GF-D8 (cell line): ENCODE measurements around the gene RCN2.
"Not testable (repeated sequence)": the region's sequence is repeated elsewhere in the genome, so short reads cannot be mapped to it uniquely, and the experiment has no call there.

Source experiments
- DNase-seq: peaks from one replicate; lab custom pipeline; 2025; lab: John Stamatoyannopoulos, UW

Gene RCN2

DNA sequence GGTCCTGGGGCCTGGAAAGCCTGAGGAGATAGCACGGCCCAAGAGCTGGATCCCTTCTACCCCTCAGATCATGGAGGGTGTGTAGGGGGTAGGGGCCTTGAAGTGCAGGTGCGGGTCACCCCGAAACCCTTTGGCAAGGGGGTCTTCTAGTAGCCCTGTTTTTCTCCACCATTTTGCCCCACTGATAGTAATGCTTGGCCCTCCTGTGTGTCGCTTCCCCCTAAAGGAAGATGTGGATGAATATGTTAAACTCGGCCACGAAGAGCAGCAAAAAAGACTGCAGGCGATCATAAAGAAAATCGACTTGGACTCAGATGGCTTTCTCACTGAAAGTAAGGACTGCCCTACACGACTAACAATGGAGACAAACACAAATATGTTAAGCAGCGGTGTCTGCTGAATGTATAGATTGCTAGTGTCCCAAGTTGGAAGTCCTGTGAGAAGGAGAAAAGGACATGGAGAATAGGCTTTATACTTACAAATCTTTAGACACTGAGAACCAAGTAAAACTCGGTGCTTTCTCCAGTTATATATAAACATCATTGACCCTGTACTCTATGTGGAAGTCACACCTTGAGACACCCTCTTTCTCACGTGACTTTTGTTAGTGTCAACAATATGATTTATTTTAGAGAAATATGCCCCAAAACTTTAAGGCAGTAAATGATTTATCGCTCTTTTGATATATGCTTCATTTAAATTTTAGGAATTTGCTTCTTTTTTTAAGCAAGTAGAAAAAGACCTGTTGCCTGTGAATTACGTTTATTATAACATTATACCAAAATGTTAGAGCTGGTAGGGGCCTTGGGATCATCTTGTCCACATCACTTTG is 802 bp downstream of the RCN2 start:
- DNase-seq: no peak

GRCh38 chr15:76935620-76936019 is 4.1 kb downstream of the RCN2 start:
- DNase-seq: no peak

DNA sequence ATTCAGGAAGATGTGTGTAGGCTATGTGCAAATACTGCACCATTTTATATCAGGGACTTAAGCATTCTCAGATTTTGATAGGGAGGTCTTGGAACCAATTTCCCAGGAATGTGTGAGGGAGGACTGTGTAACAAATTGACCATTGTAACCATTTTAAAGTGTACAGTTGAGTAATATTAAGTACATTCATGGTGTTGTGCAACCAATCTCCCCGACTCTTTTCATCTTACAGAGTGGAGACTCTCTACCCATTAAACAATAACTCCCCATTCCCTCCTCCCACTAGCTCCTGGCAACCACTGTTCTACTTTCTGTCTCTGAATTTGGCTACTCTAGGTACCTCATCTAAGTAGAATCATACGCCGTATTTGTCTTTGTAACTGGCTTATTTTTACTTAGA is 5.1 kb downstream of the RCN2 start:
- no peak for DNase-seq

DNA sequence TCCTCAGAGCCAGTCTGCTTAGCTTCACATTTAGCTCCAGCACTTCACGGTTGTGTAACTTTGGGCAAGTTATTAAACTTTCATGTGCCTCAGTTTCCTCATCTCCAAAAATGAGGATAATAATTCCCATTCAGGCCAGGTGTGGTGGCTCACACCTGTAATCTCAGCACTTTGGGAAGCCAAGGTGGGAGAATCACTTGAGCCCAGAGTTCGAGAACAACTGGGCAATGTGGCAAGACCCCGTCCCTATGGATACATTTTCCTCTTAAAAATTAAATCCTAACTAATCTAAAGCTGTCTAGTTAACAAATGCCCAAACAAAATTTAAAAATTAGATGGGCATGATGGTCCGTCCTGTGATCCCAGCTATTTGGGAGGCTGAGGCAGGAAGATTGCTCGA is 7.2 kb downstream of the RCN2 start:
- DNase-seq: no peak

GRCh38 chr15:76939715-76940114 is 8.2 kb downstream of the RCN2 start:
- DNase-seq: no peak

DNA sequence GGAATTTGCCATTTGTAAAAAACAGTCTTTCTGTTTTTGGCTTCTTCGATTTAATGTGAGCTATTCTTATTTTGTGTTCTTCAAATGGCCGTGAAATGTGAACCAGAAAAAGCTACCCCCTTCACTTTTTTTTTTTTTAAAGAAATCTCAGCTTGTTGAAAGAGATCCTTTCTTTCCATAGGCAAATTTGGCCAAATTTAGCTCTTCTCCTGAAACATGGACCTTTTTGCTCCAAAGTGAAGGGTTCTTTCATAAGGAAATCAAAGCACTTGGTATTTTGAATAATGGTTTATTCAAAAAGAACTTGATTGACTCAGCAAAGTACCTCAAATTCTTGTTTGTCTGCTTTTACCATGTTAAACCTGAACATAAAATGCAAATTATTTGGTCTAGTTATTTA is 10.1 kb downstream of the RCN2 start:
- DNase-seq: no peak

DNA sequence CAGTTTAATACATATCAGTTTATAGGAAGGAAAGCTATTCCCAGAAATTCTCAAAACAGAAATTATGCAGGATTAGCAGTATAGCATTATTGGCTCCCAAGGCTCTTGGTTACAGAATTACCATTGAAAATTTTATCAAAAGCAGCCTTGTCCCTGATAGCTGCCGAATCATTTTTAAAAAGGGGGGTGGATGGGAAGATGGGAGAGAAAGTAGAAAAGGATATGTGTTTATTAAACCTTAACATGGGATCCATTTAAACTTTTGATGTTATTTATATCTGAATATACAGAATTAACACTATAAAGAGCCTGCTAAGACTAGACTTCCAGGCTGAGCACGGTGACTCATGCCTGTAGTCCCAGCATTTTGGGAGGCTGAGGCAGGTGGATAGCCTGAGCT is 10.8 kb downstream of the RCN2 start:
- DNase-seq: no peak

DNA sequence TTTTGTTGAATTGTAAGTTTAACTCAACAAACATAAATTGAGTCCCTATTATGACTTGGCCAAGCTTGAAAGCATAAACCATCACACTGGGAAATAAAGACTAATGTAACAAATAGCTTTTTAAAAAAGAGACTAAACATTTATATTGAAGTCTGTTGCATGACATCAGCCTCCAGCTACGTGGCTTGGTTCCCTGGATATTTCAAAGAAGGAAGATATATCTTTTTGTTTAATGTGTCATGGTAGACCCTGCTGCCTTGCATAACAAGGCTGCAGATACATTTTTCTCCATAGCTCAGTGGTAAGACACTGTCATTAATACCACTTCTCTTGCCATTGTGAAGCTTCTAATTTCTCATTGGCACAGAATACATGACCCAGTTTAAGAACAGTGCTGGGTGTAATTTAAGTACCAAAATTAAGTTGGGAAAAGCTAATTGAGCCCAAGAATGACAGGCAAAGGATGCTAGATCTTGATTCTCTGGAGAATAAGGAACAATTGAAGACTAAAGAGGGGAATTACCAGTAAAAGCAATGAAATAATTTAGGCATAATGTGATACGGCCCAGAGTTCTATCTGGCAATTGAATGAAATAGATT is 14.0 kb downstream of the RCN2 start:
- DNase-seq: no peak

DNA sequence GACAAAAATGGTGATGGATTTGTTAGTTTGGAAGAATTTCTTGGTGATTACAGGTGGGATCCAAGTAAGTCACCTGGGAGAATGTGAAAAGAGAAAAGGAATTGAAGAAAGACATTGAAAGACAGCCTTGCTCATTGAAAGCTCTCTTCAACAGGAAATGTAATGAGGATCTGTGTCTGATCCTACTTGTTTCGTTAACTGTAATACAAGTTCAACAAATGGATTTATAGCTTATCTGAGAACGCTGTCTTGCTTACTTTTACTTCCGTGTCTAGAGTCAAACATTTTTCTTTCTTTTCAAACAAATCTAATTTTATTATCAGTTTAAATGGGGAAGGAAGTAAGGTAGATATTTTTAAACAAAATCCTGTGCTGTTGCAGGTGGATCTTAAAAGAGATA is 15.9 kb downstream of the RCN2 start:
- DNase-seq: no peak

GRCh38 chr15:76951220-76951619 is 19.7 kb downstream of the RCN2 start:
- DNase-seq: no peak

DNA sequence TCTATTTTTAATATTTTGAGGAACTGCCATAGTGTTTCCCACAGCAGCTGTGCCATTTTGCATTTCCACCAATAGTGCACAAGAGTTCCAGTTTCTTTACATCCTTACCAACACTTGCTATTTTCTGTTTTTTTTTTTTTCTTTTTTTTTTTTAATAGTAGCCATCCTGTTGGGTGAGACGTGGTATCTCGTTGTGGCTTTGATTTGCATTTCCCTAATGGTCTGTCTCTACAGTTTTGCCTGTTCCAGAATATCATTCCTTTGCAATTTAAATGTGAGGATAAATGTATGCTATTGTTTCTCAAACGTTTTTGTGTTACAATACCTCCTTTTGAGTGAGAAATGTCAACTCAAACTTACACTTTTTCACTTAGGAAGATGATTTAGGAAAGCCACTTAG is 22.4 kb downstream of the RCN2 start:
- DNase-seq: no peak

- no peak for DNase-seq
Measured at GRCh38 chr15:76954744-76955143, 23.2 kb downstream of the RCN2 start.

DNA sequence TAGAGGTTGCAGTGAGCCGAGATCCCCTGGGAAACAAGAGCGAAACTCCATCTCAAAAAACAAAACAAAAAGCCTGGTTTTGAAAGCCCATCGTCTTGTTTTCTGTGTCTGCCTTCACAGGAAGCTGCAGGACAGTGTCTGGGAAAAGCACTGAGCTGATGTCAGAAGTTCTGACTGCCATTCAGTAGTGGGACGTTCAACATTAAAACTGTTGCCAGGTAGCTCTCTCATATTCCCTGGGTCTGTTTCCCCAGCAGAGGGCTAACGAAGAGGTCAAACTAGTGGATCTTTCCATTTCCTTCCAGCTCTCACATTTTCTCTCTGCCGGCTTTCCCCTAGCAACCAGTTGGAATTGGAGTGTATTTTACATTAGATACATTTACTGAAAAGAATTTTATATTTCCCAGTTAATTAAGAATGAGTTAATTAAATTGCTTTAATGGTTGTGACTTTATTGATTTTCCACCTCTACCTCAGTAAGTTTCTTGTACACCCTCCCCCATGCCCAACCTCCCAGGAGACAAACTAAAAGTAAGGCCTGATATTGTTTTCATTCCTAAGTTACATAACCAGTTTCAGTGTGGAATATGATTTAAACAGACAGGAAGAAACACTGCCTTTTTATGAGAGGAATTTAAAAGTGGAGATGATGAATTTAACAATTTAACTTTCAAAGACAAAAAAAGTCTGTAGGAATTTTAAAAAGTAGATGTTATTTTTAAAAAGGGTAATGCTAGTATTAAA is 29.9 kb downstream of the RCN2 start:
- no peak for DNase-seq

DNA sequence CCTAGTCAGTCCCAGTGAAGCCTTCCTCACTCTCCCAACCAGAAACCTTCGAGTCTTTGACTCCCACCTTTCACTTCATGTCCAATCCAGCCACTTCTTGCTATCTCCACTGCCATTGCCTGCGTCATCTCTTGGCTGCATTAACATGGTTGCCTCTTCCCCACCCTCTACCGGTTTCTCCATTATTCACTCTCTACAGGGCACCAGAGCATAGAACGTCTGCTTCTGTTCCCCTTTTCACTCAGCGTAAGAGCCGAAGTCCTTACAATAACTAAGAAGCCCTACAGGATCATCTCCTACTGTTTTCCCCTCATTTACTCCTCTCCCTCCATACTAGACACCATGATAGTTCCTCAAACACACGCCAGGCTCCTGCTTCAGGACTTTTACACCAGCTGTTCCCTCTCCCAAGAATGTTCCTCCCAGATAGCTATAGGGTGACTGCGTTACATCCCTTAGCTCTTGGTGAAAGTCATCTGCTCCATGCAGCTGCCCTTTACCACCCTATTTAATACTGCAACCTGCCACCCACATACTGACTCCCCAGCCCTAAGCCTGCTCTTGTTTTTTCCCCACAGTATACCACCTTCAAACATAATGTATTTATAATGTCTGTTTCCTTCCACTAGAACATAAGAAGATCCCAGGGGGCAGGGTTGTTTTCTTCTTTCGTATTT is 30.9 kb downstream of the RCN2 start:
- no peak for DNase-seq

DNA sequence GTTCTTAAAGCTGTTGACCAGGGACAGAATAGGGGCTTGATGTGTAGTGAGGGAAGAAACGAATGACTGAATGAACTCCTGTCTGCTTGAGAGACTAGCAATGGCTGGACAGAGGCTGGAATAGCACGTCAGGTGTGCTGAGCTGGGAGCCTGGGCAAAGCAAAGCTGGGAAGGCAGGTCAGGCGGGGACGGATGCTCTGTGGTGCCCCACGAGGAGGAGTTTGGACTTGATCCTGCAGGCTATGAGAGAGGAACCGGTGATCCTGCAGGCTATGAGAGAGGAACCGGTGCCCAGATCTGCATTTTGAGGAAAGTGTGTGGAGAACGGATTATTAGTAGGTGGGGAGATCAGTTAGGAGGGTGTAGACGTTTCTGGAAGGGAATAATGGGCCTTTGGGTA is 32.0 kb downstream of the RCN2 start:
- no peak for DNase-seq

DNA sequence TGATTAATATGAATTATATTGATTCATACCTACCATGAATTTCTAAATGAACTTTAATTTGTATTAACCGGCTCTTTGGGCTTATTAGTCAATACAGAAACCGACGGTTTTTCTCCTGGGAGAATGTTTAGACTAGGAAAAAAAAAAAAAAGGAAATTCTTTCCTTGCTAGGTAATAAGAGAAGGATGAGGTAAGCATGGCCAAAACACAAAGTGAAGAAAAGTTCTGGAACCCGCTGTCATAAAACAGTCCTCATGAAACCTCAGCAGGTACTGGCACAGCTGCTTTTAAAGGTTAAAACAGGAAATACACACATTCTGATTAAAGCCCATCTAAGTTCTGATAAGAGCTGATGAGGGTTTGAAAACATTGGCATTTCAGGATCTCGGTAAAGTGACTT is 32.6 kb downstream of the RCN2 start:
- no peak for DNase-seq

DNA sequence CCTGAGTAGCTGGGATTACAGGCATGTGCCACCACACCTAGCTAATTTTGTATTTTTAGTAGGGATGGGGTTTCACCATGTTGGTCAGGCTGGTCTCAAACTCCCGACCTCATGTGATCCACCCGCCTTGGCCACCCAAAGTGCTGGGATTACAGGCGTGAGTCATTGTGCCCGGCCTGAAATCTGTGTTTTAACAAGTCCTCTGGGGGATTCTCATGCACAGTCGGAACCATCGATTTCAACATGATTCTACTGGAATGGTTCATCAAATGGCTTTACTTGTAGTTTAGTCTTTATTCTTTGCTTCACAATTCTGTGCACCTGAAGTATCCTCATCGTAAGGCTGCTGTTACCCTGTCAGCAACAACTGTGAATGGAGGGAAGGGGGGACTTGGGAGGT is 34.5 kb downstream of the RCN2 start:
- not testable (repeated sequence) for DNase-seq

- no peak for DNase-seq
Measured at GRCh38 chr15:76967067-76967466, 35.5 kb downstream of the RCN2 start.

GRCh38 chr15:76968306-76968705 is 36.8 kb downstream of the RCN2 start:
- no peak for DNase-seq

DNA sequence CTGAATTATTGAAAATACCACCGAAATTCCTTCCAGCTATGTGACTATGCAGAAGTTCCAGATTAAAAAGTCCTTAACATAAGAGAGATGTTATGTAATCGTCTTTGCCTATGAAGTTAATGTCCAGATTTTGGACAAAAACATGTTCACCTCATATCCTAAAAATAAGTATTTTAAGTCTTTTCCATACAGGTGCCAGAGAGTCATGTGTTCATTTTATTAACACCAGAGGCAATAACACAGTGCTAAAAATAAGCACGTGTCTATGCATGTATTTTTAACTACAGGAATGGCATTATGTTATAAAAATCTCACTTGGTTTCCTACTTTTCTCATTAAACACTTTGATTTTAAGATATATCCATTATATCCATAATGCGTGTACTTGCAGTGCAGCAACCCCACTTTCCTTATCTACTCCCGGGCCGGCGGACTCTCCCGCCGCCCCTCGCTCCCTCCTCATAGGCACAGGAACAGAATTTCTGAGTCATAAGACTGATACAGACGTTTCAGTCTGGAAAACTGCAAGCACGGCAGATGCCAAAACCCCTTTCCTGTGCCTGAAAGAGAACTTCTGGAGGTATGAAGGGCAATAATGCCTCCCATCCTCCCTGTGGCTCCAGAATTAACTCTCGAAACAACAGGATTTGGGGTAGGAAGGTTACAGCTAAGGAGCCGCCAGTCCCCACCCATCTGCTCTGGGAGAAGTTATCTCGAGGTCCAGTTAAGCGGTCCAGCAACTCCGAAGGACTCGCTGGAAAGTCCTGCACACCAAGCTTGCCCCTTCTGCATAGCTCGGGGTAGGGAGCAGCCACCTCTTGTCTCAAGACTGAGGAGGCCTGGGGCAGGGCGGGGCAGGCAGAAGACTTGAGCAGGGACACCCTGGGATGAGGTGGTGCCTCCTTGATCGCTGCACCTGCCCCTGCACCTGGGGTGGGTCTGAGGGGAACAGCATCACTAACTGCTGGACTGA is 41.1 kb downstream of the RCN2 start:
- DNase-seq: no peak

DNA sequence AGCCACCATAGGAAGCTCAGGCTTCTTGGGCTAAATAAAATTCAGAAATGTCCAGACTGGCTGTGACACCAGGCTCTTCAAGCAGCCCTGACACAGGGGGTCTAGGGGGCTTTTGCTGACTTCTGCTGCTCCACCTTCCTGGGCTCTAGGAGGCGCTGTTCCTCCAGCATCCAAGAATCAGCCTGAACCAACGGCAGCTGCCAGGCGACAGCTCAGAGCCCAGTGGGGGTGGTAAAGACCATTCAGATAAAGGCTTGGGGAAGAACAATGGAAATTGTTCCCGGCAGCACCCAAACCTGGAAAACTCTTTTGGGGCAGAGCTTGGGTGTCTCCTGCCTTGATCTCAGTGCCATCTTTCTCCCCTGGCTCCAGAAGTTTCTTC is 41.8 kb downstream of the RCN2 start:
- DNase-seq: peak; percentile 21
